NT2/D1 (cell line): Measurements from ENCODE around the gene KRTAP19-2.

ENCODE experiments used
- SUZ12 ChIP-seq: IDR thresholded peaks from 2 replicates; pipeline ENCODE4 v1.6.1; 2011; ENCODE audit not compliant: insufficient read length, insufficient read depth; ENCODE audit errors: extremely low read depth
- YY1 ChIP-seq: IDR thresholded peaks from 2 replicates; pipeline ENCODE4 v1.6.1; 2011; ENCODE audit not compliant: insufficient read length, insufficient read depth
- ZNF274 ChIP-seq: IDR thresholded peaks from 2 replicates; pipeline ENCODE4 v1.6.1; 2011; ENCODE audit warnings: mild to moderate bottlenecking, low read depth, low read length

DNA sequence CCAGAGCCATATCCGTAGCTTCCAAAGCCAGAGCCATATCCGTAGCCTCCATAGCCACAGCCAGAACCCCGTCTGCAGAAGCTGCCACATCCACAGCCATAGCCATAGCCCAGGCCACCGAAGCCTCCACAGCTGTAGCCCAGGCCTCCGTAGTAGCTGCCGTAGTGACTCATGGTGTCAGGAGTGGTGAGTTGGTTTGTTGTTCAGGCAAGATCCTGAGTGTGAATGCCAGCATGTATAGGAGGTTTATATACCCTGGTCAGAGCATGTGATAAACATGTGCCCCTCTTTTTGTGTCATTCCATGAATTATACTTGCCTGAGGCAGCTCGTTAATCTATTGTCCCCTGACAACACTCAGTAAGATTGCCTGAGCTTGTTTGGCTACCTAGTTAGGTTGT is 7.1 kb downstream of the KRTAP19-2 start, which contains the start of gene KRTAP19-1:
- TF ChIP-seq ZNF274 (no peak), SUZ12 (no peak), YY1 (no peak)
